SU-DHL-6 (cell line): ENCODE results near the gene LYZL6.

Source experiments
- CTCF ChIP-seq: fragments of 200-600 bp; sonication (generic); IDR thresholded peaks from one replicate; pipeline ENCODE4 v1.5.1; 2017; ENCODE audit warnings: antibody characterized with exemption, mild to moderate bottlenecking, low read length, moderate library complexity; ENCODE audit not compliant: insufficient read depth, poor library complexity, severe bottlenecking
- EZH2phosphoT487 ChIP-seq: fragments of 200-600 bp; sonication (generic), shearing (Covaris generic); conservative IDR thresholded peaks from 2 replicates; pipeline ENCODE4 v1.6.1; 2018; ENCODE audit warnings: mild to moderate bottlenecking, antibody characterized with exemption, low read length, moderate library complexity, mixed read lengths

GRCh38 chr17:35981246-35981645, 37.7 kb upstream of the LYZL6 start, which contains the start of gene CCL16:
- TF ChIP-seq EZH2phosphoT487 (no peak), CTCF (no peak)
